HepG2 (cell line): ENCODE data around the gene FOXN3. TPM values are rescaled to one million over a fixed set of nuclear protein-coding genes. Genes with fewer than 3 reads are reported as not detected.

Experiments
- ARID4A ChIP-seq: sonication (generic); formaldehyde crosslinking; IDR thresholded peaks from 2 replicates; pipeline ENCODE4 v1.5.0; 2020; ENCODE audit warnings: mild to moderate bottlenecking, missing genetic modification reagents, borderline replicate concordance
- ELF3 ChIP-seq: IDR thresholded peaks from 2 replicates; pipeline ENCODE4 v1.6.1; 2016; ENCODE audit warnings: missing genetic modification reagents, missing compliant biosample characterization
- GATAD1 ChIP-seq: IDR thresholded peaks from 2 replicates; pipeline ENCODE4 v1.6.1; 2016; ENCODE audit warnings: missing genetic modification reagents, missing compliant biosample characterization
- GLI4 ChIP-seq: sonication (generic); formaldehyde crosslinking; IDR thresholded peaks from 2 replicates; pipeline ENCODE4 v1.5.1; 2020; ENCODE audit warnings: missing genetic modification reagents, mild to moderate bottlenecking, moderate library complexity, borderline replicate concordance
- HNRNPLL ChIP-seq: fragments of 200-400 bp; formaldehyde crosslinking; IDR thresholded peaks from 2 replicates; pipeline ENCODE4 v1.6.1; 2017; ENCODE audit warnings: mild to moderate bottlenecking, low read depth, low read length; ENCODE audit not compliant: poor library complexity, severe bottlenecking
- MIER2 ChIP-seq: IDR thresholded peaks from 2 replicates; pipeline ENCODE4 v1.6.1; 2016; ENCODE audit warnings: missing biosample characterization, missing genetic modification reagents
- MIER3 ChIP-seq: IDR thresholded peaks from 2 replicates; pipeline ENCODE4 v1.6.1; 2016; ENCODE audit warnings: missing compliant biosample characterization, borderline replicate concordance
- PHF20 ChIP-seq: sonication (generic); formaldehyde crosslinking; IDR thresholded peaks from 2 replicates; pipeline ENCODE4 v1.5.0; 2020; ENCODE audit warnings: mild to moderate bottlenecking, missing genetic modification reagents
- REXO4 ChIP-seq: sonication (generic); formaldehyde crosslinking; IDR thresholded peaks from 2 replicates; pipeline ENCODE4 v1.8.0; 2022; ENCODE audit warnings: missing genetic modification reagents, mild to moderate bottlenecking, borderline replicate concordance
- RFX1 ChIP-seq: fragments of 450-650 bp; IDR thresholded peaks from 2 replicates; pipeline ENCODE4 v1.6.1; 2017
- SALL1 ChIP-seq: sonication (generic); formaldehyde crosslinking; IDR thresholded peaks from 2 replicates; pipeline ENCODE4 v1.8.0; 2022; ENCODE audit warnings: mild to moderate bottlenecking, missing genetic modification reagents
- TSC22D2 ChIP-seq: sonication (generic); formaldehyde crosslinking; IDR thresholded peaks from 2 replicates; pipeline ENCODE4 v1.5.1; 2020; ENCODE audit warnings: missing genetic modification reagents, mild to moderate bottlenecking, borderline replicate concordance
- ZBTB25 ChIP-seq: IDR thresholded peaks from 2 replicates; pipeline ENCODE4 v1.6.1; 2018; ENCODE audit warnings: missing genetic modification reagents
- ZFP1 ChIP-seq: IDR thresholded peaks from 2 replicates; pipeline ENCODE4 v1.6.1; 2016
- ZFX ChIP-seq: sonication (generic); formaldehyde crosslinking; IDR thresholded peaks from 2 replicates; pipeline ENCODE4 v1.4.0; 2020; ENCODE audit warnings: mild to moderate bottlenecking, low read depth, missing genetic modification reagents, moderate library complexity
- ZNF260 ChIP-seq: sonication (generic); formaldehyde crosslinking; IDR thresholded peaks from 2 replicates; pipeline ENCODE4 v1.4.0; 2020; ENCODE audit warnings: missing genetic modification reagents, low read depth, mild to moderate bottlenecking, borderline replicate concordance
- ZNF275 ChIP-seq: sonication (generic); formaldehyde crosslinking; IDR thresholded peaks from 2 replicates; pipeline ENCODE4 v1.8.0; 2022; ENCODE audit warnings: missing genetic modification reagents, mild to moderate bottlenecking, inconsistent platforms, borderline replicate concordance
- ZNF281 ChIP-seq: sonication (generic); formaldehyde crosslinking; IDR thresholded peaks from 2 replicates; pipeline ENCODE4 v1.4.0; 2020; ENCODE audit warnings: missing genetic modification reagents, borderline replicate concordance
- ZNF674 ChIP-seq: sonication (generic); formaldehyde crosslinking; IDR thresholded peaks from 2 replicates; pipeline ENCODE4 v1.5.0; 2020; ENCODE audit warnings: low read depth, mild to moderate bottlenecking, missing genetic modification reagents
- polyA plus RNA-seq, 8 experiments: library from polyadenylated mRNA; depleted of rRNA in 3 of 8; stranded (reverse) in 7 of 8; unstranded in 1 of 8; fragments of >200 nt; fragmentation: Illumina TruSeq in 4 of 8; extraction: Trizol in 4 of 8; gene quantifications; 2 replicates each; pipeline versions ENCODE4 v1.2.1 to v1.2.3, GENCODE V29; 2011 to 2016; ENCODE audit warnings: low read depth in 4 of 8, missing spikeins in 1 of 8, mixed read lengths in 1 of 8; ENCODE audit not compliant: insufficient read depth in 1 of 8
- total RNA-seq, 5 experiments: library from RNA; depleted of rRNA; stranded (reverse); fragments of >200 nt; fragmentation: Illumina TruSeq; extraction: Trizol; gene quantifications; 2 replicates each; pipeline ENCODE4 v1.2.3, GENCODE V29; 2016; ENCODE audit warnings: low read depth in 1 of 5

Gene FOXN3
- total and polyA plus RNA-seq, 2 of the 13 experiments (the other 11 are each of a cell fraction or from before 2014, with no cell fraction given) = 32.4 to 70.2 TPM

GRCh38 chr14:89368490-89369477 is 48.2 kb downstream of the FOXN3 start (continued):
- no peak; the same call in 1 of the 2 replicates for TF ChIP-seq ZNF275
- no peak for TF ChIP-seq REXO4 (CRISPR knock-in tag)
- no peak for TF ChIP-seq ZNF674 (CRISPR knock-in tag)
- no peak for TF ChIP-seq ZNF260
- TF ChIP-seq SALL1 = peak; percentile 88
- no peak for TF ChIP-seq RFX1
- peak; percentile 41; the same call in 1 of the 2 replicates for TF ChIP-seq MIER3
- peak; percentile 82 for TF ChIP-seq ZNF281 (CRISPR knock-in tag)
- TF ChIP-seq PHF20 (CRISPR knock-in tag) = no peak; the same call in 1 of the 2 replicates
- TF ChIP-seq ZFP1 (CRISPR knock-in tag) = 0 out of 2 replicates have a peak, but pooled peaks have one; percentile 40
- TF ChIP-seq GATAD1 (CRISPR knock-in tag) = no peak; the same call in 1 of the 2 replicates
- TF ChIP-seq GLI4 = no peak
- TF ChIP-seq ZBTB25 = no peak
- no peak for TF ChIP-seq TSC22D2 (CRISPR knock-in tag)
- no peak for TF ChIP-seq HNRNPLL
- peak; percentile 74 for TF ChIP-seq ZFX
- TF ChIP-seq MIER2 (CRISPR knock-in tag) = peak; percentile 16
- TF ChIP-seq ARID4A (CRISPR knock-in tag) = peak; percentile 69; the same call in 1 of the 2 replicates
- peak; percentile 53; the same call in 1 of the 2 replicates for TF ChIP-seq ELF3 (CRISPR knock-in tag)
